ENCODE results near the gene GPX1.

GPX1 gene

GRCh38 chr3:49310677-49311076 lies 47.5 kb downstream of the GPX1 start:
- no peak for DNase-seq

All from activated CD8-positive, alpha-beta memory T cell treated with anti-CD3 and anti-CD28 coated beads, Interleukin-2, amount 50 U/mL, for 4 hours (primary cell).